HUDEP-2 (cell line): ENCODE data around the gene ID4.
A peak's percentile ranks its signal among the peaks of the same experiment; 100 is the strongest.
"Not testable (repeated sequence)": the region's sequence is repeated elsewhere in the genome, so short reads cannot be mapped to it uniquely, and the experiment has no call there.

Experiments
- DNase-seq, 76 experiments: peaks; one replicate each; lab custom pipeline; 2025; ENCODE audit not compliant: unreplicated experiment in 76 of 76; lab: John Stamatoyannopoulos, UW

The ID4 gene

DNA sequence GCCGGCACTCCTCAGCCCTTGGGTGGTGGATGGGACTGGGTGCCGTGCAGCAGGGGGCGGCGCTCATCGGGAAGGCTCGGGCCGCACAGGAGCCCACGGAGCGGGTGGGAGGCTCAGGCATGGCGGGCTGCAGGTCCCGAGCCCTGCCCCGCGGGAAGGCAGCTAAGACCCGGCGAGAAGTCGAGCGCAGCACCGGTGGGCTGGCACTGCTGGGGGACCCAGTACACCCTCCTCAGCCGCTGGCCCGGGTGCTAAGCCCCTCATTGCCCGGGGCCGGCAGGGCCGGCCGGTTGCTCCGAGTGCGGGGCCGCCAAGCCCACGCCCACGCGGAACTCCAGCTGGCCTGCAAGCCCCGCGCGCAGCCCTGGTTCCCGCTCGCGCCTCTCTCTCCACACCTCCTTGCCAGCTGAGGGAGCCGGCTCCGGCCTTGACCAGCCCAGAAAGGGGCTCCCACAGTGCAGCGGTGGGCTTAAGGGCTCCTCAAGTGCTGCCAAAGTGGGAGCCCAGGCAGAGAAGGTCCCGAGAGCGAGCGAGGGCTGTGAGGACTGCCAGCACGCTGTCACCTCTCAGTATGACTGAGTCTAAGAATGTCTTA, 17.3 kb downstream of the ID4 start:
- DNase-seq, result not testable (repeated sequence)

DNA sequence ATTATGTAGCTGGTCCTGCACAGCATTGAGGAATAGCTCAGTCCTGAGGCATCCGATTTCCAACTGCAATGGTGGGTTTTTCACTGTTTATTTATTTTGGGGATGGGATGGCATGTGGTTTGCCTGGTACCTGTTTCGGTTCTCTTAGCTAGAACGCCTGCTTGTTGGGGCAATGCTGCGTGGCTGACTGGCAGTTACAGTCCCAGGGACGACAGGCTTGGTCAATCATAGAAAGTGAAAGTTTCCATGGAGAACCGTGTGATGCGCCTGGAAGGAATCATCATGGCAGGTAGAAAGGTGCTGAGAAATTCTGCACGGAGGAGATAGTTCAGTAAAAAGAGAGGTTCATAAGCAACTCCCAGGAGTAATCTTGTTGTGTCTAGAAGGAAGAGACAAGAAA, 18.4 kb downstream of the ID4 start:
- no peak for DNase-seq

DNA sequence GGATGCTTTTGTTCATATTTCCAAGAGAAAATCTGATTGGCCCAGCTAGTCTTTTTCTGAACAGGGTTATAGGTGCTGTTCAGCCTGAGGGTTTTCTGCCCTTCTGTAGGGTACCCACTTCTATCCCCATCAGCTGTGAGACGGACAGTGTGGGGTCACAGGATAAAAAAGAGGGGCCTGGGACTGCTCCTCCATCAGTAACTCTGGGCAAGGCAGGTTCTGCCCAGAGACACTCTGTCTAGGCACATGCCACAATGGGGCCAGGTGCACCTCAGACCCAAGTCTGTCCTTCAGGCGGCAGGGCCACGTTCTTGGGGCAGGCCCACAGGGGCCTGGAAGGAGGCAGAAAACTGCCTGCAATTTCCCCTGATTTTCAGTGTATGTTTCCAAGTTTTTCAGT, 20.0 kb downstream of the ID4 start:
- DNase-seq, result no peak

DNA sequence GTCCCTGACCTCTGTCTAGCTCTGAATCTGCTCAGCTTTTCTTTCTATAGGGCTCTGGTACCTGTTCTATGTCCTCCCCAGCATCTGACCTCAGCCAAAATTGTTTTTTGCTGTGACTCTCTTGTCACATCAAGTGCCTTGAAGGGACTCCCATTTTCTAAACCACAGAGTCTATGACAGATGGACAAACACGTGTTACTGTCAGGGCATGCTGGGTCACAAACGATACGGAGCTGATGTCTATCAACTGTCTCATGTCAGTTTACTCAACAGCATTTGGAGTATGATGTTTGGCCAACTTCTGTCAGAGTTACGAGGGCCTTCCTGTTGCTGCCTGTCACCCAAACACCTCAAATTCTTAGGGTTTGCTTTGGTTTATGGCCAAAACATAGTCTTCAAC, 20.5 kb downstream of the ID4 start:
- peak in 7 of 76 experiments; percentile 10 to 55 (median 25) for DNase-seq

DNA sequence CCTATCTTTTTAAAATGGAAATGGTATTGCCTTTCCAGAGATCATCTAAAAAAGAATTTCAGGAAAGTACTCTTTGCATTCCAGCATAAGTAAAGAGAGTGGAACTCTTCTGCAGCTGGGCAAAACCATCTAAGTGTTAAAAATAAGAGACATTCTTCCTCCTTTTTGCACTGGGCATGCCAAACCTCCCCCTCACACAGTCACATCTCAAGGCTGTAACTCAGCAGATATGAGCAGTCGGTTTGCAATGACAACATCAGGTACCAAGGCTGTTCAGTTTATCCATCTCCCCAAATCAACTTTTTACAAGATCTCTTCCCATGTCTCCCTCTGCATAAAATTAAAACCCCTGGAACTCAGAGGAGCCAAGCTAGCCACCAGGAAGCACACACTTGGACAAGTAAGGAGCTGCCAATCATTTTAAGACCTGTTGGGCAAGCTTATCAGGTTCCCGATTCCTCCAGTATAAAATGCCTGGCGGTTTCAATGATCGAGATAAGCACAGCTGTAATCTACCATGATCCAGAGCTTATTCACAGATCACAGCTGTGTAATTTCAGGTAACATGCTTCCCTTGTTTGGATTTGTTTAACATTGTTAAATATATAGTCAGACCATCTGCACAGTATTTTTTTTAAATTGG, 23.2 kb downstream of the ID4 start:
- DNase-seq, result peak in 7 of 76 experiments; percentile 3 to 67 (median 40)

DNA sequence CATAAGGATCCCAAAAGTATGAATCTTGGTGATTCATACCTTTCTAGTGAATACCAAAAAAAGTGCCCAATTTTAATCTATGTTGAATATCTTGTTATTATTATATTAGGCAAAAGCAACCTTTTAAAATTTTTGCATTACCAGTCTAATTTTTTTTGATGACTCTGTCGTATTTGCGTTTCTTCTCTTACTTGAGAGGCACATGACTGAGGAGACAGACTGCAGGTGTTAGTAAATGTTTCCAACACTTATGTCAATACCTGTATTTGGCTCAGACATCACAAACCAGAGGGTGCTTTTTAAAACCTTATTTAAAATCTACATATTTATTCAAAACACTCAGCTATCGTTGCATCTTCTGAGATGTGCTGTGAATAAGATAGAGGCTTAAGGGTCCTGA, 27.1 kb downstream of the ID4 start:
- DNase-seq, result no peak

DNA sequence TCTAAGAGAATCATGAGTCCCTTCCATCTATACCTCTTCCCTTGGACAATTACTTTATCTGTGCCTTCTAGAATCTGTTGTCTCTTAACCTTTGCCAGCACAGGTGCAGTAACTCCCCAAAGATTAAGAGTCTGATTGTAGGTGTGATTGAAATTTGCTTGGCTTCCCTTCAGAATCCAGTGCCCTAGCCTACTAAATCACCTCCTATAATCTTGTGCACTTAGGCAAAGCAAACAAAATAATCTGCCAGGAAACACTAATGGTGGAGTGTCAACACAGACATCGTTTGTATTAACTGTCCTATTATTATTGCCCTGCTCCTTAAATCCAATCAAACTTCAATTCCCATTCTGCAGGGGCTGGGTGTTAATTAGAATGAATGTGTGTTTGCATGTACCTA, 28.0 kb downstream of the ID4 start:
- DNase-seq, result no peak

DNA sequence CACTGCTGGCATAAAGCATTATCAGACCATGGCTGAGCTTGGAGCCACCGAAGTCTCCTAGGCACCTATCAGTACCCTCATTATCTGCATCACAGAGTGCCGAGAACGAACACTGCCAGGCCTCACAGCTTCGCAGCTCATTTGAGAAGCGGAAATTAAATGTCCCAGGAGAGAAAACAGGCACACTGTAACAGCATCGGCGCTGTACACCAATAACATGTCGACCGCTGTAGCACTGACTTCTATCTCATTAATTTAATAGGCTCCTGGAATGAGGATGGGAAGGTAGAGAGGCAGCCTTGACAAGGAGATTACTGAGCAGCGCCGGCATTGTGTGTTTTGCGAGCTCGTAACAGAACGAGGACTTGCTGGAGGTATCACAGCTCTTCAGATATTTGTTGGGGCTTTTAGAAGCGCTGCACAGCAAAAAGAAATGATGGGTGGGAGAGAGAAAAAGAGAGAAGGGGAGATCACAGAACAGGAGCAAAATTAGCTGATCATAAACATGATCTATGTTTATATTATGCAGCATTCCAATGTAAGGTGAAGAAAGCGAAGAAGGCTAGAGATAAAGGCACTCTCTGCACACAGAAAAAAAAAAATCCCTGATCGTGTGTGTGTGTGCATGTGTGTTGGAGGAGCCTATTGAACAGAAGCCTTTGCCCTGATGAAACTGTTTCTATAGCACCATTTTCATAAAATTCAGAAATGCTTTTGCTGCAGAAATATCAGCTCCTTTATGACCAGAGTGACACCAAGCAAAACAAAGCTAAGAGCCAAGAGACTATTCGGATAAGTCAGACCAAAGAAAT, 29.2 kb downstream of the ID4 start:
- no peak for DNase-seq

DNA sequence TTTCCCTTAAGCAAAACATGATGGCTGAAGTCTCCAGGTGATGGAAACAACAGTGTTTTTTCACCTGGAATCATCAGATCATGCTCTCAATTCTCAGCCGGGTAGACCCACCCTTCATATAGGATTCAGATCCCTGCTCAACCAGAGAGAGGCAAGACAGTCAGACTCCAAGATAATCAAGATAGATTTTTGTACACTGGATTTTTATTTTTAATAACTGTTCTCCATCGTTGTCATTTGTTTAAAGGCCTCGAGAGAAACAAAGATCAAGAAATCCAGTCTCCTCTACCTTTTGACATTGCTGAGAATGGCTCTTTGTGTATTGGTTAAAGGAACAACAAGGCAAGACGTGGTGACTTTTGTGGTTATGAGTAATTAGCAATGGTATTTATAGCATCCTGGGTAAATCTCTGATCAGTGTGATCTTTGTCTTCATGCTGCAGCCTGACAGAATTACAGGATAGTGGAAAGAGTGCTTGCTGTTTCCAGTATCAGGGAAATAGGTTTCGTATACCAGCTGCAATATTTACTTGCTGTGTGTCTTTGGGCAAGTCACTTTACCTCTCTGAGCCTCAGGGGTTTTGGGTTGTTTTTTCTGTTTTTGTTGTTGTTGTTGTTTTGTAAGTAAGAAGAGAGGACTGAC, 29.9 kb downstream of the ID4 start:
- no peak for DNase-seq

DNA sequence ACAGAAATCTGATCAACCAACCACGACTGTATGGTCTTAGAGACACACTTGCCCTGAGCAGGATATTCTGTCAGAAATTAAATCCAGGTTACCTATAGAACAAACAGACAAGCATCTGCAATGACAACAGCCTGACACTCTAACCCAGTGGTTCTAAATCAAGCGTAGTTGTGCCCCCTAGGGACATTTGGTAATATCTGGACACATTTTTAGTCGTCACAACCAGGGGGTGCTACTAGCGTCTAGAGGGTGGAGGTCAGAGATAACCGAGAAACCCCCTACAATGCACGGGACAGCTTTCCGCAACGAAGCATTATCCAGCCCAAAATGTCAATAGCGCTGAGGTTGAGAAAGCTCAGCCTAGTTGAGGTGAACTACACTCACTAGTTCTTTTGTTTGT, 32.3 kb downstream of the ID4 start:
- peak in 3 of 76 experiments; percentile 13 to 15 (median 14) for DNase-seq

DNA sequence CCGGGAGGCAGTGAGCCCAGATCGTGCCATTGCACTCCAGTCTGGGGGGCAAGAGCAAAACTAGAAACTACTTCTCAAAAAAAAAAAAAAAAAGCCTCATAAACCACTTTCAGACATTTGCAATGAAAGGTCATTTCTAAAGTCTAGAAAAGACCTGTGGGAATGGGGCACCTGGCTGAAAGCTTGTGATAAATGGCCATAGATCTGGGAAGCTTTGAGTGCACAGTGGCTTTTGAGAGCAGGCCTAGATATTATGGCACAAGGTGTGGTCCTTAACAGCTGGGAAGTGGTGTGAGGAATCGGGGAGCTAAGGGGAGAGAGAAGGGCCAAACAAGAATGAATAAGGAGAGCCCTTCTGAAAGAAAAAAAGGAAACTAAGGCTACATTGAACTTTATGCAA, 33.2 kb downstream of the ID4 start:
- no peak for DNase-seq

DNA sequence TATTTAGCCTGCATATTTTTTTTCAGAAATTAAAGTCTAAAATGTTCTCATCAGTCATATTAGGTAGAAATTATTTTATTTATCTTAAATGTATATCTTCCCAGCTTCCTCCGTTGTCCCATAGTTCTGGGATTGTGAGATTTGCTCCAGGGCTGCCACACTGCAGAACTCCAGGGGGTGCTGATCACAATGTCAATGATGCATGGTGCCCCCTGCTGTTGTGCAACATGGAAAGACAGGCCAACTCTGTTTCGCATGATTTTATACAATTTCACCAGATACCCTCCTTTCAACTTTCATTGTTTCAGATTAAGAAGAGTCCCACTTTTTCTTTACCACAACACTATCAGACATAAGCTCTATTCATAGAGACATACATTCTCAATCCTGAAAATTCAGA, 35.9 kb downstream of the ID4 start:
- DNase-seq, result peak in 1 of 76 experiments; percentile 4

DNA sequence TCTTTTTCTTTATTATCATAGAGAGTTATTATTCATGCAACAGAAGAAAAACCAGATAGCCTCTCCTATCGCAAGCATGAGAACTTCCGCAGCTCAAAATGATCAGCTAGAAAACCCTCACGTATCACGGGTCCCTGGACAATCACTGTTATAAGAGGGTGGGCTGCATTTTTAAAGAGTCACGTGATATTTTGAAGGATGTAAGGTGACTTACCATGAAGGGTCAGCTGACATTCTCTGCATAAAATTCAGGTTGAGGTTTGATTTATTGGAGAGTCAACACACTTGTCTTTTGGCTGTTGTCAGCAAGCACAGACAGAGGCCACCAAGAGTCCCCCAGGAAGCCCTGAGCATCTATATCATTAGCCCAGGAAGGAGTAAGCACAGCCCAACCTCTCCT, 39.5 kb downstream of the ID4 start:
- no peak for DNase-seq

DNA sequence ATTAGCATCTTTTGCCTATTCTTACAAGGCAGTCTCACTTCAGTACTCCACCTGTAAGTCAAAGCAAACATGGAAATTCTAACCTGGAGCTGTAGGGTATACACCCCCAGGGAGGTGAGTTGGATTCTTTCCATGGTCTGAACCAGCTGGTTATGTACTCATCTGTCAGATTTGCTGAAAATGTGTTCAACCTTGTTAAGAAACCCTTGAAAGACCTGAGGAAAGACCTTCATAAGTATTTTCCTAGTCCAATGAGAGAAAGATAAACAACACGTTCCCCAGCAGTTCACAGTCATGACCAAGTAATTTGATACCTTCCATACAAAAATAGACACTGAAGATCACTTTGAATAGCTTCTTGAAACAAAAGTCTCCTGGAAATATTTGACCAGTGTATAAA, 42.5 kb downstream of the ID4 start:
- DNase-seq, result no peak

DNA sequence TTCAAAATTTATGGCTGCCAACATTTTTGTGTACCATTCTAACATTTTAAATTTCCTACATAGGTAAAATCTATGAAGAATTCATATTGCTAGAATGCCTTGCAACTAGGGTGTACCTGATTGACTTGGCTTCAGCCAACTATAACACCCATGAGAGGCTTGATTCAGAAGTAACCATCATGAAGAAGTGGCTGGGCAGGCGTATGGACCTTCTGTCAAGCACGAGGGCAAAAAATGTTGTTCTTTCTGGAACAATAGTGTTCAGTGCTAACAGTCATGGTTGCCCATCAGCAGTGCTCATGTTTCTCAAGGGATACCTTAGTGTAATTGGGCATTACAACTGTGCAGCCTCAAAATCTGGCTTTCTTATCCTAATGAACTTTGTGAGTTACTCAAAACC, 42.9 kb downstream of the ID4 start:
- no peak for DNase-seq

DNA sequence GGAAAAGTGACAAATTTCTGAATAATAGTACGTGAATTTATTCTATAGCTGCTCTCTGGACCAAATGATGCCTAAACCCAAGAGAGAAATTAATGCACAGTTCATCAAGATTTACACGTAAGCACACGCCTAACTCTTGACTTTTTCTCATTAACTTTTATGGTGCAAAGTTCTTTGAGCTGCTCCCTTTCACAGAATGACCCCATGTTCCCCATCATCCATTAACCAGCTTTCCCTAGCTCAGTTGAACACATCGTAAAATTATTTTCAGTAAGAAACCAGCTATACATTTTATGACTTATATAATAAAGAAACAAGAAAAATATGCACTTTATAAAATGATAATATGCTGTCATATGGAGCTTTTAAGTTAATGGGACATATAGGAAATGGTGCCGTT, 54.3 kb downstream of the ID4 start:
- no peak for DNase-seq
